ENCODE measurements around the gene HES6. TPM values are rescaled to one million over a fixed set of nuclear protein-coding genes. Genes with fewer than 3 reads are reported as not detected.

HES6 gene
- total RNA-seq, 1 experiment from 2014 or later = 9.8 TPM

- ChIA-PET CTCF (no interaction called here), POLR2A (ENCODE audit: unreplicated experiment) (interaction anchor here (0.6 kb wide), 1 partner anchor 37 kb away, joined by 4 read pairs; no protein-coding TSS in a partner anchor)
- no peak for DNase-seq
- no peaks in the 10 kb centered on the region for H3F3A ChIP-seq (ENCODE audit: low read length, unreplicated experiment)
- 0 out of 2 replicates have a peak overlapping the region, but pooled peaks have one; percentile 28 for H3K4me2 ChIP-seq (ENCODE audit: low read length)
- no peaks in the 10 kb centered on the region for H3K9me3 ChIP-seq (ENCODE audit: low read length)
- H3K79me2 ChIP-seq (ENCODE audit: low read length) = no peaks in the 10 kb centered on the region
- no peak overlapping the region for H3K4me3 ChIP-seq (ENCODE audit: low read length)
- H3K4me1 ChIP-seq (ENCODE audit: insufficient read depth, low read length) = peaks cover 4% of the 10 kb centered on the region; the same call in 1 of the 2 replicates
- H3K36me3 ChIP-seq (ENCODE audit: low read depth, low read length) = no peaks in the 10 kb centered on the region
- H3K27ac ChIP-seq (ENCODE audit: low read length) = no peak overlapping the region
- no peak overlapping the region for H2AFZ ChIP-seq (ENCODE audit: low read length)
- no TSS peak for BruUV-seq (replicated peaks)
- intact Hi-C loops (cut with micrococcal nuclease) = no loop called here
- no peaks in the 10 kb centered on the region for H3K9me2 ChIP-seq (replicated peaks; ENCODE audit: low read length)
- no peaks in the 10 kb centered on the region for H4K20me1 ChIP-seq (ENCODE audit: low read length)
- ATAC-seq = no peak
- H3K27me3 ChIP-seq (ENCODE audit: low read length) = no peaks in the 10 kb centered on the region
- no peak for TF ChIP-seq EZH2phosphoT487 (IDR thresholded peaks at IDR 0.05; ENCODE audit: borderline replicate concordance, low read length)
- no peak overlapping the region for H3K9ac ChIP-seq (ENCODE audit: low read length)
These were observed 884 bp downstream of the HES6 start for GRCh38 chr2:238238766-238239542.

- ChIA-PET CTCF (no interaction called here), POLR2A (ENCODE audit: unreplicated experiment) (interaction anchor here (0.6 kb wide), 1 partner anchor 36 kb away, joined by 4 read pairs; no protein-coding TSS in a partner anchor)
- TSS peak; percentile 44 for BruUV-seq (replicated peaks)
- intact Hi-C loops (cut with micrococcal nuclease) = no loop called here
- Histone ChIP-seq H2AFZ (ENCODE audit: low read length) (no peak overlapping the region), H3K27ac (ENCODE audit: low read length) (no peak overlapping the region), H3F3A (ENCODE audit: low read length, unreplicated experiment) (no peaks in the 10 kb centered on the region), H3K9me2 (replicated peaks; ENCODE audit: low read length) (no peaks in the 10 kb centered on the region), H3K4me3 (ENCODE audit: low read length) (no peak overlapping the region), H3K79me2 (ENCODE audit: low read length) (no peaks in the 10 kb centered on the region), H3K27me3 (ENCODE audit: low read length) (no peaks in the 10 kb centered on the region), H3K9ac (ENCODE audit: low read length) (no peak overlapping the region), H3K4me2 (ENCODE audit: low read length) (no peak overlapping the region), H3K36me3 (ENCODE audit: low read depth, low read length) (no peaks in the 10 kb centered on the region), H4K20me1 (ENCODE audit: low read length) (no peaks in the 10 kb centered on the region), H3K9me3 (ENCODE audit: low read length) (no peaks in the 10 kb centered on the region), H3K4me1 (ENCODE audit: insufficient read depth, low read length) (peaks cover 4% of the 10 kb centered on the region; the same call in 1 of the 2 replicates)
- ATAC-seq (no peak), DNase-seq (no peak)
- TF ChIP-seq CTCF (conservative IDR thresholded peaks at IDR 0.05; ENCODE audit: low read depth, low read length) (no peak), EZH2phosphoT487 (IDR thresholded peaks at IDR 0.05; ENCODE audit: borderline replicate concordance, low read length) (no peak), EZH2 (IDR thresholded peaks at IDR 0.05; ENCODE audit: low read length, unreplicated experiment) (no peak)
These were observed 1.5 kb downstream of the HES6 start for GRCh38 chr2:238238311-238238765.

GRCh38 chr2:238237431-238238135 lies 2.3 kb downstream of the HES6 start:
- ATAC-seq (no peak), DNase-seq (no peak)
- no peak for TF ChIP-seq EZH2phosphoT487 (IDR thresholded peaks at IDR 0.05; ENCODE audit: borderline replicate concordance, low read length)
- no peak for TF ChIP-seq CTCF (conservative IDR thresholded peaks at IDR 0.05; ENCODE audit: low read depth, low read length)
- no peak for TF ChIP-seq EZH2 (IDR thresholded peaks at IDR 0.05; ENCODE audit: low read length, unreplicated experiment)
- ChIA-PET POLR2A (ENCODE audit: unreplicated experiment) (no interaction called here), CTCF (no interaction called here)
- Histone ChIP-seq H3K4me1 (ENCODE audit: insufficient read depth, low read length) (peaks cover 4% of the 10 kb centered on the region; the same call in 1 of the 2 replicates), H3K4me3 (ENCODE audit: low read length) (no peak overlapping the region), H4K20me1 (ENCODE audit: low read length) (no peaks in the 10 kb centered on the region), H3K36me3 (ENCODE audit: low read depth, low read length) (no peaks in the 10 kb centered on the region), H3K9me3 (ENCODE audit: low read length) (no peaks in the 10 kb centered on the region), H3K27ac (ENCODE audit: low read length) (no peak overlapping the region), H3F3A (ENCODE audit: low read length, unreplicated experiment) (no peaks in the 10 kb centered on the region), H3K4me2 (ENCODE audit: low read length) (no peak overlapping the region), H3K27me3 (ENCODE audit: low read length) (no peaks in the 10 kb centered on the region), H2AFZ (ENCODE audit: low read length) (no peak overlapping the region), H3K9ac (ENCODE audit: low read length) (no peak overlapping the region), H3K79me2 (ENCODE audit: low read length) (no peaks in the 10 kb centered on the region), H3K9me2 (replicated peaks; ENCODE audit: low read length) (no peaks in the 10 kb centered on the region)
- intact Hi-C loops (cut with micrococcal nuclease) = no loop called here
- no TSS peak for BruUV-seq (replicated peaks)
